DMS153 (cell line): ENCODE results near the gene ZNF496.
"Not testable (repeated sequence)": the region's sequence is repeated elsewhere in the genome, so short reads cannot be mapped to it uniquely, and the experiment has no call there.

Source experiments
- DNase-seq: peaks from one replicate; lab custom pipeline; 2025; lab: John Stamatoyannopoulos, UW

ZNF496 gene

DNA sequence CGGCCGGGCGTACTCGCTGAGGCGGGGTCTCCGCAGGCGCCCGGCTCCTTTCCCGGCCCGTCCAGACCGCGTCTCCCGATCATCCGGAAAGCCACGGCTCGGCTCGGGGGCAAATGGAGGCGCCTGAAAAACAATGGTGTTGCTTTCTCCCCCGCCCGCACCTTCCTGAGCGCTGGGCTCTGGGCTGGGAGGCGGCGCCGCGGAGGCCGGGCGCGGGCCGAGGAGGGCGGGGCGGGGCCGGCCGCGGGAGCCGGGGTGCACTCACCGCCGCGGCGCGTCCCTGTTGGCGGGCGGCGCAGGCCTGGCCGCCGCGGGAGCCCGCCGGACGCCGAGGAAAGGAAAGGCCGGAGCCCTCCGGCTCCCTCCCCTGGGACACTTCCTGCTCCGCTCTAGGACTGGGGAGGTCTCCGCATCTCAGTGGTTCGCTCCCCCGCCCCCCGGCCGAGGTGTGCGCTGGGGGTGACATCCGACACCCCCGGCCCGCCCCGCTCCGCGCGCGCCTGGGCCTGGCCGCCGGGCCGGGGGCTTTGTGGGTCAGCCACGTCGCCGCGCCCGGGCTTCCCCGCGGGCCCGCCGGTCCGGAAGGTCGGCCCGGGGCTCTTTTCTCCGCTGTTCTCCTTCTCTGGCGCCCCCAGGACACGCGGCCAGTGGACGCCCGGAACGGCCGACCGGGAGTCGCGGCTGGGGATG, at the start of gene ZNF496:
ZNF496 (minus strand) TSS at position 343 of the 690 bp plus-strand sequence. CDS start 2,289 bp downstream, outside the sequence.
- peak; percentile 85 for DNase-seq

DNA sequence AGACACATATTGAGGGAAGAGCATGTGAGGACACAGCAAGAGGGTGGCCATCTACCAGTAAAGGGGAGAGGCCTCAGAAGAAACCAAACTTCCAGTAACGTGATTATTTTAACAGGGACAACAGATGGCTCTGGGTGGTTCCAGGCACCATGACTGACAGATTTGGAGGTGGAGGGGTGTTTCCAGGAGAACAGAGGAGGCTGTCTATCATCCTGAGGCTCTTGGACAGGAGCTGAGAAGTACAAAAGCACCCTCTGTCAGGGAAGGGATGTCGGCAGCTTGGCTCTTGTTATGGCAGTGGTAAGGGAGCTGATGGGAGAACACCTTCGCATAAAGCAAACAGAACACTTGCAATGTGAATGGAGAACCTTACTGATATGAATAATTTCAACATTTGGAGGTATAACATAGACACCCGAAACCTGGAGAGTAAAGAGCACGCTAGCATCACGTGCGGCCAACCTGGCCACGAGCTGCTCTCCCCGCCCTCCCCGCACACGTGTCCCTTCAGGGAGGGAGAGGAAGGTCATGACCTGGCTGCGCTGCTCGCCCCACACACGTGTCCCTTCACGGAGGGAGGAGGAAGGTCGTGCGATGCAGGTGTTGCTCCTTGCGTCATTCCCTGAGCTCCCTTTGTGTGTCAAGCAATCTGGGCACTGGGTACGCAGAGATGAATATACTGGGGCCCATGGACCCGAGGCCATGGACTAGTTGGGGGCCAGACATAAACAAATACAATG, 46.8 kb upstream of the ZNF496 start:
- no peak for DNase-seq

DNA sequence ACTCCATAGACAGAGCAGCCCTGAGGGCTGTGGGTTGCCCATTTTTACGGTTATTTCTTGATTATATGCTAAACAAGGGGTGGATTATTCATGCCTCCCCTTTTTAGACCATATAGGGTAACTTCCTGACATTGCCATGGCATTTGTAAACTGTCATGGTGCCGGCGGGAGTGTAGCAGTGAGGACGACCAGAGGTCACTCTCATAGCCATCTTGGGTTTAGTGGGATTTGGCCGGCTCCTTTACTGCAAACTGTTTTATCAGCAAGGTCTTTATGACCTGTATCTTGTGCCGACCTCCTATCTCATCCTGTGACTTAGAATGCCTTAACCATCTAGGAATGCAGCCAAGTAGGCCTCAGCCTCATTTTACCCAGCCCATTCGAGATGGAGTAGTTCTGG, 46.0 kb upstream of the ZNF496 start:
- not testable (repeated sequence) for DNase-seq

DNA sequence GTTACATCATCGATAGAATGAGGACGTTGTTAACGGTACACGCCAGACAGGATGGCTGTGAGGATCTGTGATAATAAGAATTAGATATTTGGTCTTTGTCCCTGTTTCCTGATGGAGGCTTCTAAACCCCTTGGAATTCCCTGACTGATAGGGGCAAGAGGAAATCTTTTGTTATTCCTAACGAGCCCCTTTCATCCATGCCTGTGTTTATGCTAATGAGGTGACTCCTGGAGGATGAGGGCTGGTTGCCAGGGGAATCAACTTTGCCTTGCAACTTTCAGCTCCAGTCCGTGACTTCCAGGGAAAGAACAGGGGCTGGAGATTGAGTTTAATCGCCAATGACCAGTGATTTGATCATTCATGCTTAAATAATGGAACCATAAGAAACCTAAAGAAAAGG, 45.0 kb upstream of the ZNF496 start:
- no peak for DNase-seq

DNA sequence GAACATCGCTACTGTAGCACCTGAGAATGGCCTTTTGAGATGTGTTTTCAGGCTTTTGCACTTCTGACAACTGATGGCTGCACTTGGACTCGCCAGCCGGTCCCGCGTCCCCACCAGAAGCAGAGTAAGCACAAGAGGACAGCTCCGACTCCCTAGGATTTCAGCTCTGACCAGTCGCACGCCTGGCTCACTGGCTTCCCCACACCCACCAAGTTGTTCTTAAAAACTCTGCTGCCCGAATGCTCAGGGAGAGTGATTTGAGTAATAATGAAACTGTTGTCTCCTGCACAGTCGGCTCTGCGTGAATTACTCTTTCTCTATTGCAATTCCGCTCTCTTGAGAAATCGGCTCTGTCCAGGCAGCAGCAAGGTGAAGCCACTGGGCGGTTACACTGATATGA, 44.1 kb upstream of the ZNF496 start:
- DNase-seq, result no peak

DNA sequence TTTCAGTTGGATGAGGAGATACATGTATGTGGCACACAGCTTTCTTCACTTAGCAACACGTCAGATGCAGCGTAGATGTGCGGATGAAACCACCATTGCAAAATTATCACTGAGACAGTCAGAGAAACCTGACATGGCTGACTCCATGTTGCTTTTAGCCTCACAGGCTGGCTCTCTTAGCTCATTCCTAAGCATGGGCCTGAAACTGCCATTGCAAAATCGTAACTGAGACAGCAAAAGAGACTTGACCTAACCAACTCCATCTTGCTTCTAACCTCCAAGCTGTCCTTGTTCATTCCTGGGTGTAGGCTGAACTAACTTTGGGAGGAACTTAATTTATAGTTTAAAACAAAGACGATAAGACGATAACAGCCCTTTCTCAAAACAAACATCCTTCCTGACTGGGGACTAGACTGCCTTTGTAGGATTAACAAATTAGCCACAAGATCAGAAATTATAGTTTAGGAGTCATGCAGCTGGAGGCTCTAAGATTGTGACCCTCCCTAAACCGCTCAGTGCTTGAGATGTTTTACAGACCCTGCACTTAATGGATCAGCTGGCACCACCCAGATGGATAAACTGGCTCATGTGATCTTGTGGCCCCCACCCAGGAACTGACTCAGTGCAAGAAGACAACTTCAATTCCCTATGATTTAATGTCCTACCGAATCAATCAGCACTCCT, 43.1 kb upstream of the ZNF496 start:
- not testable (repeated sequence) for DNase-seq

DNA sequence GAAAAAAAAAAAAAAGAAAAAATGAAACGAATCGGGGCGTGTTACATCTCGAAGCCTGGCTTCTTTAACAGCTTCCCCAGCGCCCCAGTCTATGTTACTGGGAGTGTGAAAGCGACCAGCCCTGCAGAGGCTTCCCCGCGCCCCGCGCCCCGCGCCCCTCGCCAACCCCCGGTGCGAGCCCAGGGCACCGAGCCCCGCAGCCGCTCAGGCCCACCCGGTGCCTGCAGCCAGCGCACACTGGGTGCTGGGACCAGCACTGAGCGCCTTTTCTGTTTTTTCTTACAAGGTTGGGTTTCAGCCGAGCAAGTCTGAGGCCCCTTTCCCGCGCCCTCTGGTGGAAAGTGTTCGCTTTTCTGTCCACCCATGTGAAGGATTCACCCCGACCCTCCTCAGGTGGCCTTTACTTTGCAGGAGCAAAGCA, 42.1 kb upstream of the ZNF496 start:
- DNase-seq, result no peak

DNA sequence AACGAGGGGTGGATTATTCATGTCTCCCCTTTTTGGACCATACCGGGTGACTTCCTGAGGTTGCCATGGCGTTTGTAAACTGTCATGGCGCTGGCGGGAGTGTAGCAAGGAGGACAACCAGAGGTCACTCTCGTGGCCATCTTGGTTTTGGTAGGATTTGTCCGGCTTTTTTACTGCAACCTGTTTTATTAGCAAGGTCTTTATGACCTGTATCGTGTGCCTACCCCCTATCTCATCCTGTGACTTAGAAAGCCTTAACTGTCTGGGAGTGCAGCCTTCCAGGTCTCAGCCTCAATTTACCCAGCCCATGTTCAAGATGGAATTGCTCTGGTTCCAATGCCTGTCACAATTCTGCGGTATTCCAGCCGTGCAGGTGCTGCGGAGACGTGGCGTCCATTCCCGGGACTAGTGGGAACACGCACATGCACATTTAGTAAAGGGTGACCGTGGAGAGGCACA, 40.2 kb upstream of the ZNF496 start:
- DNase-seq, result no peak

DNA sequence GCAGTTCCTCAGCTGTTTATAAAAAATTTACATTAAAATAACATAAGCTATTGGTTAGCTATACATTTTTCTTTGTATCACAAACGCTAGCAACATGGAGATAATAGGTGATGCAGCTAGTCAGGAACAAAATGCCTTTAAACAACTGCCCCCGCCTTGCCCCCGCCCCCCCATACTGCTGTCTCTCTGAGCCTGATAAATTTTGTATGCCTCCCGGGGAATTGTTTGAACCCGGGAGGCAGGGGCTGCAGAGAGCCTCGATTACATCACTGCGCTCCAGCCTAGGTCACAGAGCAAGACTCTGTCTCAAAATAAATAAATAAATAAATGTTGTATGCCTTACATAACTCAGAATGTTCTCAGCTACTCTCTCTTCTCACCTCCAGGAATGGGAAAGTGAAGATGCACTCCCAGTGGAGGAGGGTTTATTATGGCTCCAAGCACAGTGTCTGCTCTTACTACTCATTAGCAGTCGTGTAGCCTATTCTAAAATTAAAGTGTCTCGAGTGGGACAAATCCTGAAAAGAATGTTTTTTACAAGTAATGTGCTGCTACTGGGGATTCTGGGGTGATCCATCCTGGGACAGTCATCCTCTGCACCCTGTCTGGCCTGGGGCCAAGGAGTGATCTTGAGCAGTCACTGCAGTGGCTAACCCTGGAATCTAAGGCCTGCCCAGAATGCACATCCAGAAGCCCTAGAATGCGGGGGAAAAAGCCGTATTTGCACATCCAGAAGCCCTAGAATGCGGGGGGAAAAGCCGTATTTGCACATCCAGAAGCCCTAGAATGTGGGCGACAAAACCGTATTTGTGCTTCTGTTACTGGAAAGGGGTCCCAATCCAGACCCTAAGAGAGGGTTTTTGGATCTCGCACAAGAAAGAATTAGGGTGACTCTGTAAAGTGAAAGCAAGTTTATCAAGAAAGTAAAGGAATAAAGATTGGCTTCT, 39.4 kb upstream of the ZNF496 start:
- no peak for DNase-seq

DNA sequence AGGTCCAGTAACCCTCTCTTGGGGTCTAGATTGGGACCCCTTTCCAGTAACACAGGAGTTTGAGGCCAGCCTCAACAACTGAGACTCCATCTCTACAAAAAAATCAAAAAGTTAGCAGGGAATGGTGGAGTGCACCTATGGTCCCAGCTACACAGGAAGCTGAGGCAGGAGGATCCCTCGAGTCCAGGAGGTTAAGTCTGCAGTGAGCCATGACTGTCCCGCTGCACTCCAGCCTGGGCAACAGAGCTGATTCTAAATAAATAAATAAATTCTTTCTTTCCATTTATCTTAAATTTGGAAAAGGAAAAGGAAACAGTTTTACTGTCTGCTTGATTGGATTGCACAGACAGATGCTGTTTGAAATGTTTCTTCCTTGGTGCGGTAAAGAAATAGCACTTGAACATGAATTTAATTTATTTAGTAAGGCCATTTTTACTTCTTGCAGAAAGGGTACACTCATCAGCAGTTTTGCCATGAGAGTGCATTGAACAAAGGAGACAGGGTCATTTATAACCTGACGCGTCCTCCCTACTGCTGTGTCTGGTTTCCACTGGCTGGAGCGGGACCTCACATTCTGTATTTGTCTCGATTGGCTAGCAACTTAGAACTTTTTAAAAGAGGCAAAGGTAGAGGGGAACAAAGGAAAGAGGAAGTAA, 37.0 kb upstream of the ZNF496 start:
- DNase-seq, result no peak

DNA sequence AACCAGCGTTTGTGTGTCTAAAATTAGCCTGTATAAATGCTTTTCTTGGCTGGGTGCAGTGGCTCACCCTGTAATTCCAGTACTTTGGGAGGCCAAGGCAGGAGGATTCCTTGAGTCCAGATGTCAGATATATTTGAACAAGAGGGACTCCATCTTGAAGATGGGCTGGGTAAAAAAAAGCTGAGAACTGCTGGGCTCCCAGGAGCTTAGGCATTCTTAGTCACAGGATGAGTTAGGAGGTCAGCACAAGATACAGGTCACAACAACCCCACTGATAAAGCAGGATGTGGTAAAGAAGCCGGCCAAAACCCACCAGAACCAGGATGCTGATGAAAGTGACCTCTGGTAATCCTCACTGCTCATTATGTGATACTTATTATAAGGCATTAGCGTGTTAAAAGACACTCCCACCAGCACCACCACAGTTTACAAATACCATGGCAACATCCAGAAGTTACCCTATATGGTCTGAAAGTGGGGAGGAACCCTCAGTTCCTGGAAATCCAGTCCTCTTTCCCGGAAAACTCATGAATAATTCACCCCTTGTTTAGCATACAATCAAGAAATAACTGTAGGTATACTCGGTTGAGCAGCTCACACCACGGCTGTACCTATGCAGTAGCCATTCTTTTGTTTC, 36.2 kb upstream of the ZNF496 start:
- DNase-seq, result no peak

DNA sequence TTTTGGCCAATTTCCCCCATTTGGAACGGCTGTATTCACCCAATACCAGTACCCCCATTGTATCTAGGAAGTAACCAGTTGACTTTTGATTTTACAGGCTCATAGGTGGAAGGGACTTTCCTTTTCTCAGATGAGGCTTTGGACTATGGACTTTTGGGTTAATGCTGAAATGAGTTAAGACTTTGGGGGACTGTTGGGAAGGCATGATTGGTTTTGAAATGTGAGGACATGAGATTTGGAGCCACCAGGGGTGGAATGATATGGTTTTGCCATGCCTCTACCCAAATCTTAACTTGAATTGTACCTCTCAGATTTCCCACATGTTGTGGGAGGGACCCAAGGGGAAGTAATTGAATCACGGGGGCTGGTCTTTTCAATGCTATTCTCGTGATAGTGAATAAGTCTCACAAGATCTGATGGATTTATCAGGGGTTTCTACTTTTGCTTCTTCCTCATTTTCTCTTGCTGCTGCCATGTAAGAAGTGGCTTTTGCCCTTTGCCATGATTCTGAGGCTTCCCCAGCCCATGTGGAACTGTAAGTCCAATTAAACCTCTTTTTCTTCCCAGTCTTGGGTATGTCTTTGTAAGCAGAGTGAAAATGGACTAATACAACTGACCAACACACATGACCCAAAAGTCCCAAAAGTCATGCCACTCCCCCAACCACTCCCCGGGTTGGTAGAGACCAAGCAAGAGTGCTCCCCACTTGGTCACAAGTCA, 35.4 kb upstream of the ZNF496 start:
- DNase-seq, result no peak

DNA sequence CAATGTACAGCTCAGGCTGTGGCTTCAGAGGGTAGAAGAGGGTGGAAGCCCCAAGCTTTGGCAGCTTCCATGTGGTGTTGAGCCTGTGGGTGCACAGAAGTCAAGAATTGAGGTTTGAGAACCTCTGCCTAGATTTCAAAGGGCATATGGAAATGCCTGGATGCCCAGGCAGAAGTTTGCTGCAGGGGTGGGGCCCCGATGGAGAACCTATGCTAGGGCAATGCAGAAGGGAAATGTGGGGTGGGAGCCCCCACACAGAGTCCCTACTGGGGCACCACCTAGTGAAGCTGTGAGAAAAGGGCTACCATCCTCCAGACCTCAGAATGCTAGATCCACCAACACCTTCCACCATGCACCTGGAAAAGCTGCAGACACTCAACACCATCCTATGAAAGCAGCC, 34.7 kb upstream of the ZNF496 start:
- DNase-seq, result not testable (repeated sequence)

DNA sequence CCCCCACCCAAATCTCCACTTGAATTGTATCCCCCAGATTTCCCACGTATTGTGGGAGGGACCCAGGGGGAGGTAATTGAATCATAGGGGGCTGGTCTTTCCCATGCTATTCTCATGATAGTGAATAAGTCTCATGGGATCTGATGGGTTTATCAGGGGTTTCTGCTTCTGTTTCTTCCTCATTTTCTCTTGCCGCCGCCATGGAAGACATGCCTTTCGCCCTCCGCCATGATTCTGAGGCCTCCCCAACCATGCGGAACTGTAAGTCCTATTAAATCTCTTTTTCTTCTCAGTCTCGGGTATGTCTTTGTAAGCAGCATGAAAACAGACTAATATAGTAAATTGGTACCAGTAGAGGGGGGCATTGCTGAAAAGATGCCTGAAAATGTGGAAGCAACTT, 33.4 kb upstream of the ZNF496 start:
- DNase-seq, result no peak

DNA sequence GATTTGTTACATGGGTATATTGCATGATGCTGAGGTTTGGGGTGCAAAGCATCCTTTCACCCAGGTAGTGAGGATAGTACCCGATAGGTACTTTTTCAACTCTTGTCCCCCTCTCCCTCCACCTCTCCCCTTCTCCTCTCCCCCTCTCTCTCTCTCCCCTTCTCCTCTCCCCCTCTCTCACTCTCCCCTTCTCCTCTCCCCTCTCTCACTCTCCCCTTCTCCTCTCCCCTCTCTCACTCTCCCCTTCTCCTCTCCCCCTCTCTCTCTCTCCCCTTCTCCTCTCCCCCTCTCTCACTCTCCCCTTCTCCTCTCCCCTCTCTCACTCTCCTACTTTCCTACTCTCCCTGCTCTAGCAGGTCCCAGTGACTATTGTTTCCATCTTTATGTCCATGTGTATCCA, 31.3 kb upstream of the ZNF496 start:
- not testable (repeated sequence) for DNase-seq

DNA sequence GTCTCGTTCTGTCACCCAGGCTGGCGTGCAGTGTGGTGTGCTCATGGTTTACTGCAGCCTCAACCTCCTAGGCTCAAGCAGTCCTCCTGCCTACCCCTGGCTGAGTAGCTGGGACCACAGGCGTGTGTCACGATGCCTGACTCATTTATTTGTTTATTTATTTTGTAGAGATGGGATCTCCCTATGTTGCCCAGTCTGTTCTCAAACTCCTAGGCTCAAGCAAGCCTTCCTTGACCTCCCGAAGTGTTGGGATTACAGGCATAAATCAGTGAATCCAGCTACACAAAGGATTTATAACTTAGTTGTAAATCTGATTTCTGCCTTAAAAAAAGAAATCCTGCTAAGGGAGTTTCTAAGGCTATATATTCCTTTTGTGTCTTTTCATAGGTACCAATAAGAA, 30.5 kb upstream of the ZNF496 start:
- no peak for DNase-seq

DNA sequence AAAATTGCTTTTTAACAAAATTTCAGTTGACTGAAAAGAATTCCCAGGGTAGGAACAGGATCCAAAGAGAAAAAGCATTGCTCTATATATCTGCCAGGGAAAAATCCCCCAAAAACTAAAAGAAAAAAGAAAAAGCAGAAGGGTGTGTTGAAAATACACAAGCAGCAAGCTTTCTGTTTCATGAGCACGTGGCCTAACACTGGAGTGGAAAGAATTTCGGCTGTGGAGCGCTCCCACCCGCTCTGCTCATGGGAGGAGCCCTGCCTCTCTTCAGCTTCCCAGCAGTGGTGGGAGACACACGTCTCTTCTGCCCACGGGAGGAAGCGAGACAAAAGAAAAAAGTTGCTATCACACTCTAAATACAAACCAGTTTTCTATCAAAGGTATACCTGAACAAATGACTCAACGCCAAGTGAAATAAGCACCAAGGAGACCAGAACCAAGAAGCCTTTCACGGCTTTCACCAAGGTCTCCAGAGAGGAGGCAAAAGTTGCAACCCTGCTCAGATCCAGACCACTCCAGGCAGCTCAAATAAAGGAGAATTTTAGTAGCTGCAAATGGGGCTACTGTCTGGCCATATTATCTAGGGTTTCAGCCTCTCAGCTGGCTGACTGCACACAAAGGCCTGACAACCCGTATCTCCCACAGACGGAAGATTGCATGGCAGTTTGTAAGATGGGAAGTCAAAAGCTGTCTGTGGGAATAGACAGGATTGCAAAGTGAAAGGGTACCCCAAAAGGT, 29.5 kb upstream of the ZNF496 start:
- no peak for DNase-seq

DNA sequence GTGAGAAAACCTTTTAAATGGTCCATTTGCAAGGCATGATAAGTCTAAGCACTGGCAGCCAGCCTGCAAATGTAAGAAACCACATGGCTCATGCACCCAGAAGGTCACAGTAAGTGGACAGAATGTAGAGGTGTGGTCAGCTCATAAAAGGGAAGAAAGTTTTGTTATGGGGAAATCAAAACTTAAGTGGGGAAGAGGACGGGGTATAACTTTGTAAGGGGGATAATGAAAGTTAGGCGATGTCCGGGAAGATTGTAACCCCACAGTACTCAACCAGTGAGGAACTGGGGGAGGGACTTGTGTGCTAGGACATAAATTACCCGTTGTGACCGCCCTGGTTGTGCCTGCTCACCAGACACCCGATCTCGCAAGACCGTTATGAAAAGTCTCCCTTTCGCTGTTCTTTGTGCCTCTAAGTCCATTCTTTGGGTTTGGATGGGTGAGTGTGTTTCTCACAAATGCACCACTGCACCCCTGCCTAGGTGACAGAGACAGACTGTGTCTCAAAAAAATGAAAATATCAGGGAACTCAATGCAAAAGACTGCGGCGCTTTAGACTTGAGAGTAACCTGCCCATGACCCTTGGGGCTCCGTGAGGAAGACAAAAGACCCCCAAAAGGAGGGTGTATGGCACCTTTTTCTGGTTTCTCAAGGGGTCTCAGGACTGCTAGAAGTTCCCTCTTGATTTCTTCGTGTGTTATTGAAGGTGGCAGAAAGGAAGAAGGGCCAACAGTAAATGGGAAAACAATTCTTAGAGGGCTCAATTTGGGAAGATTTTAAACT, 28.6 kb upstream of the ZNF496 start:
- no peak for DNase-seq

DNA sequence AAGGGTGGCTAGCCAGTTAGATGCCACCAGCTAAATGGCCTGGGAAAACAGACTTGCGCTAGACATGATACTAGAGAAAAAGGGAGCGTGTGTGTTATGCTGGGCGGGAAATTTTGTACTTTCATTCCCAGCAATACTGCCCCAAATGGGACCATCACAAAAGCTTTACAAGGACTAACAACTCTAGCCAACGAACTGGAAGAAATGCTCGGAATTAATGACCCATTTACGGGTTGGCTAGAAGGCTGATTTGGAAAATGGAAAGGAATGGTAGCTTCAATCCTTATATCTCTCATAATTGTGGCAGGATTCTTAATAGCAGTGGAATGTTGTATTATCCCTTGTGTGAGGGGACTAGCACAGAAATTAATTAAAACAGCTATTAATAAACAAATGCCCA, 27.9 kb upstream of the ZNF496 start:
- no peak for DNase-seq
